Pericardium fibroblast (primary cell): Measurements from ENCODE around the gene CD63. TPM values are rescaled to one million over a fixed set of nuclear protein-coding genes. Genes with fewer than 3 reads are reported as not detected.

Experiments used
- total RNA-seq: library from RNA; depleted of rRNA; stranded (reverse); fragments of >200 nt; gene quantifications from 2 replicates; pipeline ENCODE4 v1.2.3, GENCODE V29; 2015

CD63 gene, protein sequence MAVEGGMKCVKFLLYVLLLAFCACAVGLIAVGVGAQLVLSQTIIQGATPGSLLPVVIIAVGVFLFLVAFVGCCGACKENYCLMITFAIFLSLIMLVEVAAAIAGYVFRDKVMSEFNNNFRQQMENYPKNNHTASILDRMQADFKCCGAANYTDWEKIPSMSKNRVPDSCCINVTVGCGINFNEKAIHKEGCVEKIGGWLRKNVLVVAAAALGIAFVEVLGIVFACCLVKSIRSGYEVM
- 1,149 and 1,628 TPM in 2 replicates for total RNA-seq

DNA sequence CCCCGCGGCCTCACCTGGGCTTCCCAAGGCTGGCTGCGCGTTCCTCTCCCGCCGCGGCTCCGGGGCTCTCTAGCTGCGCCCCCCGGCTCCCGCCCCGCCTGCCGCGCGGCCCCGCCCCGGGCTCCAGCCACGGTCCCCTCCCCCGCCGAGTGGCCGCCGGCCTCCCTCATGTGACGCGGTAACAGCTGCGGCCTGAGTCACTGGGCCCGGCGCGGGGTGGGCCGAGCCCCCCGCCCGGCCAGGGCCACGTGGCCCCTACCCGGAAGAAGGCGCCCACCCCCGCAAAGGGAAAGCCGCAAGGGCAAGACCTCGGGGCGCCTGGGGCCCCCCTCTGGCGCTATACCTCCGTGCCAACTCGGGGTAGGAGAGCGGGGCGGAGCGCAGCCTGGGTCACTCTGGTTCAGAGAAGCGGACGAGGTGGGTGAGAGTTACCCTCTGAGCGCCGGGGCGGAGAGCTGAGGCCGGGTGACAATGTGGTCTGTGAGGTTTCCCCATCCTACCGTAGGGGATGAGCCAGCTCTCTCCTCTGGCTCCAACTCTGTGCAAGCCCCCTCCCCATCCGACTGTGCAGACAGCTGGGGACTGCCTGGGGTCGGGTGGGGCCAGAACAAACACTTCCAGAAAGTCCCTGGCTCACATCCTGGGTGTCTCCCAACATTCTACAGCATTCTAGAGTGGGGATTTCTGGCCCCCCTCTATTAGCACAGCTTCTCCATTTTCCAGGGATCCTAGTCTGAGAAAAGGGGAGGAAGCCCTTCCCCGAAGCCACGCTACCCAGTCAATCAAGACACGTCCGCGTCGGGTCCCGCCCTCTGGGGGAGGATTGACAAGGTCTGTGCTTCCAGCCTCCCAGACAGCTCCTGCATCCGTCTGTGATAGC, at the start of gene CD63:
CD63 (minus strand) TSS at position 71 of the 880 bp plus-strand sequence. CDS start 668 bp downstream, outside the sequence.

DNA sequence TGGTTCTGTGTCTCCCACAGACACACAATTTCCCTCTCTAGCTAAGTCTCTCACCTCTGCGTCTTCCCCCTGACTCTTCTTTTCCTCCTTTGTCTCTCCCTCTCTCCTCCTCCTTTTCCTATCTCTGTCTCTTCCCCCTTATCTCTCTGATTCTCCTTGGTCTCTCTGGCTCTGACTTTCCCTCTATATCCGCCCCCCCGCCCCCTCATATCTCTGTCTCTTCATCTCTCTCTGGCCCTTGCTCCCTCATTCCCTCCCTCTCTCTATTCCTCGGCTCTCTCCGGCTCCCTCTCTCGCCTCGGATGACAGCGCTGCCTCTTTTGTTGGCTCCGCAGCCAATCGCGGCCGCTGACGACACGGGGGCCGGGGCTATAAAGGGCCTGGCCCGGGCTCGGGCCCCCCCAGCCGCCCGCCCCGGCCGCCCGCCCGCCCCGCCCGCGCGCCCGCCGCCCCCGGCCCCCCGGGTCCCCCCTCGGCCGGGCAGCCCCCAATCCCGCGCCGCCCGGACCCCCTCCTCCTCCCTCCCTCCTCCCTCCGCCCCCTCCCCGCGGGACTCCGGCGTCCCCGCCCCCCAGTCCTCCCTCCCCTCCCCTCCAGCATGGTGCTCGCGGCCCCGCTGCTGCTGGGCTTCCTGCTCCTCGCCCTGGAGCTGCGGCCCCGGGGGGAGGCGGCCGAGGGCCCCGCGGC, 14.1 kb upstream of the CD63 start, which contains the start of gene GDF11:
GDF11 (plus strand) TSS at position 404 of the 687 bp plus-strand sequence; CDS start at position 599, 195 bp downstream.

DNA sequence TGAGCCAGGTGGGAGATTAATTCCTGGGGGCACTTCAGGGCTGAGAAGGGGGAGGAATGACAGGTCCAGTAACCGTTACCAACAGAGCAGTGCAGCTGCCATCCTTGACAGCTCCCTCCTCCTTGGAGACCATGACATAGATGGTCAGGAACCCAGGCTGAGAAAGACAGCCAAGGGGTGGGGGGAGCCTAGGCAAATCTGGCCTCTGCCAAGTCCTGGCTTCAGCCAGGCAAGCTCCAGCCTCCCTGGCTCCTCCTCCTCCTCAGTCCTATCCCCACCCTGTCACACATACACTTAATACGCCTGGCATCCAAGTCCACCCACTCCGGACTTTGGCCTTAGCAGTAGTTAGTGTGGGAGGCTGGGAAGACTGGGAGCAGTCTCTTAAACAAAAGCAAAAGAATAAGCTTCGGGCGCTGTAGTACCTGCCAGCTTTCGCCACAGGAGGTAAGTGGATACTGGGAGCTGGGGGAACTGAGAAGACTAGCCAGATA, 8.7 kb downstream of the CD63 start, which contains the start of gene RDH5:
RDH5 (plus strand) TSS at position 323 of the 494 bp plus-strand sequence. CDS start 792 bp downstream, outside the sequence.

DNA sequence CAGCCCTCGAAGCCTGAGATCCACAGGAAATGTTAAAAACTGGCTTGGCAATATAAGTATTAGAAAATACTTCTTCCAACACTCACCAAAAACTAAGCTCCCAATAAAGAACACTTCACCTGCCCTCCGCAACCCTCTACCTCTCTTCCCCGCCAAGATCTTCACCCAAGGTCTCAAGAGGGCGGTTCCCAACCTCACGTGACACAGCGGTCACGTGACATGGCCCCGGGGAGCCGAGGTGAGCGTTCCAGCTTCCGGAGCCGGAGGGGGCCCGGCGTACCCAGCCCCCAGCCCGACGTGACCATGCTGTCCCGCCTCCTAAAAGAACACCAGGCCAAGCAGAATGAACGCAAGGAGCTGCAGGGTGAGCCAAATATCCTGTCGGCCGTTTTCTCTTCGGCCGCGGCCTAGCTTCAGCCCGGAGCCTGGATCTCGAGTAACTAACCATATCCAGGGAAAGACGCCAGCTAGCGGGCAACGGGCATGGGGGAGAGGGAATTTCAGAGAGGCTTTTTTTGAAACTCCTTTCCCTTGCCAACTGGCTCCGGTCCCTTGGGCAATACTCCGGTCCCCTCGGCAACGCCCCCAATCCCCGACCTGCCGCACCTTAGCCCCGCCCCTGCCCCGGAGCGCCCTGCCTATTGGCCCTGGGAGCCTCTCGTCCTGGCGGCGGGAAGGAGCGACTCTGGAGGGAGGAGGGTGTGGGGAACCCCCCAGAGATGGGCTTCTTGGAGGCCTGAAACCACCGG, 12.8 kb downstream of the CD63 start, which contains the start of gene BLOC1S1:
BLOC1S1 (plus strand) TSS at position 214 of the 749 bp plus-strand sequence; CDS start at position 220, 6 bp downstream.

DNA sequence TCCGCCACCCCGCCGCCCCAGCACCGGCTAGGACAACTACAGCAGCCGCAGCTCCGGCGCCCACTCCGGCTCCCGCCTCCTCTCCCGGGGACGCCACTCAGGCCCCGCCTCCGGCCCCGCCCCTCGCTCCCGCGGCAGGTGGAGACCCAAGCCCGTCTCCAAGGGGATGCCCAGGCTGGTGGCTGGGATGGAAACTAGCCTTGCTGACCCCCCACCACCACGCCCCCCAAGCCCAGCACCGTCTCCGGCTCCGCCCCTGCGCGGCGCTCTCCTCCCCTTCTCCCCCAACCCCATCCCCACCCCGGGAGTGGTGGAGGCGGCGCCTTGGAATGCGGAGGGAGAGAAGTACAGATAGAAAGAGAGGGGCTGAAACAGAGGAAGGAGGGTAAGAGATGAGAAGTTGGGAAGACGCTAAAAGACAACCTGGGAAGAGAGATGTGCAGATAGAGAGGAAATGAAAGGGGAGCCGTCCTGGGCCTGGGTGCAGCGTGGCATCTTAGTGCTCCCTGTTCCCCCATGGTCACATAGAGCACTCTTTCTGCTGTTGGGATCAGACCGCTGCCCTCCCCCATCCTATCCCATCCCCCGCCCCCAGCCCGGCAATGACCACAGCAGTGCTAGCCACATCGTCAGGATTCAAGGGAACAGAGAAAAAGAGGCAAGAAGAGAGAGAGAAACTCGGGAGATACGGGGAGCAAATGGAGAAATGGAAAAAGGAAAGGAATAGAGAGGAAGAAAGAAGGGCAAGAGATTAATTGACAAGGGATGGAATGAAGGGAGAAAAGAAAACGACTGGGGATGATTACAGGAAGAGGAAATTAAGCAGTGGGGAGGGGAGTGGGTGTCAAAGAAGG, 20.7 kb downstream of the CD63 start, which contains the start of gene ITGA7:
ITGA7 (minus strand) TSS at position 64 of the 854 bp plus-strand sequence. CDS start 222 bp downstream, outside the sequence.

Other genes with a start within 250 kb of the CD63 start
- gene OR6C68, start 236.6 kb downstream of the CD63 start, total RNA-seq = not detected in 2 replicates
- gene OR6C4, start 179.4 kb downstream of the CD63 start, total RNA-seq = not detected in 2 replicates
- not detected in 2 replicates for gene OR2AP1, start 156.5 kb downstream of the CD63 start, total RNA-seq
- not detected in 2 replicates for gene OR10P1, start 92.1 kb downstream of the CD63 start, total RNA-seq
- 15.5 and 18.5 TPM in 2 replicates for gene ITGA7, start 21.1 kb downstream of the CD63 start, total RNA-seq
- gene BLOC1S1, start 13.0 kb downstream of the CD63 start, total RNA-seq = 138 and 163 TPM in 2 replicates
- gene RDH5, start 8.6 kb downstream of the CD63 start, total RNA-seq = 3.1 and 8.1 TPM in 2 replicates
- 7.9 and 10.4 TPM in 2 replicates for gene GDF11, start 14.1 kb upstream of the CD63 start, total RNA-seq
- 81.9 and 98.8 TPM in 2 replicates for gene SARNP, start 88.7 kb upstream of the CD63 start, total RNA-seq
- gene ORMDL2, start 89.0 kb upstream of the CD63 start, total RNA-seq = 18.8 and 28.9 TPM in 2 replicates
- 32.1 and 38.2 TPM in 2 replicates for gene DNAJC14, start 100.6 kb upstream of the CD63 start, total RNA-seq
- gene MMP19, start 113.9 kb upstream of the CD63 start, total RNA-seq = 20.8 and 25.9 TPM in 2 replicates
- 29.2 and 38.9 TPM in 2 replicates for gene PYM1, start 198.9 kb upstream of the CD63 start, total RNA-seq
- 23.0 and 53.5 TPM in 2 replicates for gene DGKA, start 202.2 kb upstream of the CD63 start, total RNA-seq
- gene PMEL, start 237.0 kb upstream of the CD63 start, total RNA-seq = 0.47 TPM in 1 of 2 replicates, not detected in the other
- 10.5 and 17.5 TPM in 2 replicates for gene CDK2, start 237.8 kb upstream of the CD63 start, total RNA-seq
- 60.8 and 74.7 TPM in 2 replicates for gene RAB5B, start 245.1 kb upstream of the CD63 start, total RNA-seq